Stimulated activated CD4-positive, alpha-beta T cell treated with anti-CD3 and anti-CD28 coated beads, Interleukin-4, amount 100 ng/mL, for 24 hours (primary cell): ENCODE measurements around the gene ZNF483.
"Not testable (repeated sequence)": the region's sequence is repeated elsewhere in the genome, so short reads cannot be mapped to it uniquely, and the experiment has no call there.

Experiments
- DNase-seq: peaks from one replicate; pipeline ENCODE4 v3.0.0-alpha.2; 2020

Gene ZNF483

DNA sequence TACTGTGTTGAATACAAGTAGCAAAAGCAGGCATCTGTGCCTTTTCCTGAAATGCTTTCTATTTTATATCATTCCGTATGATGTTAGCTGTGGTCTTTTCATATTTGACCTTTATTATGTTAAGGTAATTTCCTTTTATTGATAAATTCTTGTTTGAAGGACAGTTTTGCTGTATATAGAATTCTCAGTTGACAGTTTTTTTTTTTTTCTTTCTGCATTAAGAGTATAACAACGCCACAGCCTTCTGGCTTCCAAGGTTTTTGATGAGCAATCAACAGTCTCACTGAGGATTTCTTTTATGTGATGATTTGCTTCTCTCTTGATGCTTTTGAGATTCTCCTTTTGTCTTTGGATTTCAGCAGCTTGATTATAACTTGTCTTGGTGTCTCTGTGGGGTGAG, 23.6 kb downstream of the ZNF483 start:
- DNase-seq = no peak

DNA sequence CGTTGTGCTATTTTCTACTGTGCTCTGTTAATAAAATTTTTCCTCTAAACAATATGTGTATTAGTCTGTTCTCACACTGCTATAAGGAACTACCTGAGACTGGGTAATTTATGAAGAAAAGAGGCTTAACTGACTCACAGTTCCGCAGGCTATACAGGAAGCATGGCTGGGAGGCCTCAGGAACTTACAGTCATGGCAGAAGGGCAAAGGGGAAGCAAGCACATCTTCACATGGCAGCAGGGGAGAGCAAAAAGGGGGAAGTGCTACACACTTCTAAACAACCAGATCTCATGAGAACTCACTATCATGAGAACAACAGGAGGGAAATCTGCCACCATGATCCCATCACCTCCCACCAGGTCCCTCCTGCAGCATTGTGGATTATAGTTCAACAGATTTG, 30.4 kb downstream of the ZNF483 start:
- not testable (repeated sequence) for DNase-seq

DNA sequence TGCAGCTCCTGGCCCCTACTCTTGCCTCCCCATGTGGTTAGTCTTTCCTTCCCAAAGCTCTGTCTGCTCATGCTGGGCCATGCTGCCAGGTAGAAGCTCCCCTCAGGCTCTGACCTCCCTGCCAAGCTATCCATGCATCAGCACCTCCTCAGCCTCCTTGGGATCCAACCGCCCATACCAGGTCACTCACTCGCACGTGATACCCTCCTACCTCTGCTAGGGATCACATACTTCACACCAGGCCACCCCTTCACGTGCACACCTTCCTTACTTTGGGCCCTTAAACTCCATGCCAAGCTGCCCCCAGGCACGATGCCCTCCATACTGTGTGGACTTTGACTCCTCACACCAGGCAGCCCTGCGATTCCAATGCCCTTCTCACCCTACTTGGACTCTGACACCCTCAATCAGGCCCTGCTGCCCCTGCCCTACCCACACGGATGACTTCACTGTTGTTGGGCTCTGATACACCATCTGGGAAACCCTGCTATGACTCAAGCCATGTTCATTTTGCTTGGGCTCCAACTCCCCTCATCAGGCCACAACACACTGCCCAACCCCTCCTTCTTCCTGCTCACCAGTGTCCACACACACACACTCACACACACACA, 34.1 kb downstream of the ZNF483 start:
- no peak for DNase-seq

DNA sequence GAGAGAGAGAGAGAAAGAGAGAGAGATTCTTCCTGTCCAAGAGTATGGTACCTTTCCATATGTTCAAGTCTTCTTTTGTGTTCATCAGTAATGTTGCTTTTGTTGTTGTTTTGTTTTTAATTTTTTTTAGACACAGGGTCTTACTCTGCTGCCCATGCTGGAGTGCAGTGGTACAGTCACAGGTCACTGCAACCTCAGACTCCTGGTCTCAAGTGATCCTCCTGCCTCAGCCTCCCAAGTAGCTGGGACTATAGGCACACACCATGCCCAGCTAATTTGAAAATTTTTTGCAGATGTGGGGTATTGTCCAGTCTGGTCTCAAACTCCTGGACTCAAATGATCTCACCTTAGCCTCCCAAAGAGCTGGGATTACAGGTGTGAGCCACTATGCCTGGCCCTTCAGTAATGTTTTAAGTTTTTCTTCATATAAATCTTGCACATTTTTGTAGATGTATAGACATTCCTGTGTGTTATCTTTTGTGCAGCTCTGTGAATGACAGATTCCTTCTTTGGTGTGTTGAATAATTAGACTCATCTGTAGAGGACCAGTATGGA, 36.3 kb downstream of the ZNF483 start:
- no peak for DNase-seq

DNA sequence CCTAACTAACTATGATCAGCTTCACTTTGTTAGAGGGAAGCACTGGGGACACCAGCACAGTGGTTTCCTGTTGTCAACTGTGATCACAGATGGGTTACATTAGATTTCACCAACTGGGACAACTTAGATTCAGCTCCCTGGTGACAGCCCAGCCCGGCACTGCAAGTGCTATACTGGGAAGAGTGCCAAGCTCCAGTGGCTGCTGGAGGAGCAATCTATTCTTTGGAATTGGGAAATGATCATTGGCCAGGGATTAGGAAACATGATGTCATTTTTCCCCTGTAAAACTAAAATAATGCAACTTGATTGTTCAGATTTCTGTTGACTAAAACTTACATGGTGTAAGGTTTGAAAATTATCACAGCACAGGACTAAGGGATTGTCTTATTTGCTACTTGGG, 41.3 kb downstream of the ZNF483 start:
- DNase-seq = no peak

DNA sequence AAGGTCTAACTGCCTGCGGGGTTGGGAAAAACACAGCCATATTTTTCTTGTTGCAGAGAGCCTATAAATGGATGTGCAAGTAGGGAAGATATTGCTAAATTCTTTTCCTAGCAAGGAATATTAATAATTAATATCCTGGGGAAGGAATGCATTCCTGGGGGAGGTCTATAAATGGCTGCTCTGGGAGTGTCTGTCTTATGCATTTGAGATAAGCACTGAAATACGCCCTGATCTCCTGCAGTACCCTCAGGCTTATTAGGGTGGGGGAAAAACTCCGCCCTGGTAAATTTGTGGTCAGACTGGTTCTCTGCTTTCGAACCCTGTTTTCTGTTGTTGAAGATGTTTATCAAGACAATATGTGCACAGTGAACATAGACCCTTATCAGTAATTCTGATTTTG, 43.1 kb downstream of the ZNF483 start:
- DNase-seq = not testable (repeated sequence)

DNA sequence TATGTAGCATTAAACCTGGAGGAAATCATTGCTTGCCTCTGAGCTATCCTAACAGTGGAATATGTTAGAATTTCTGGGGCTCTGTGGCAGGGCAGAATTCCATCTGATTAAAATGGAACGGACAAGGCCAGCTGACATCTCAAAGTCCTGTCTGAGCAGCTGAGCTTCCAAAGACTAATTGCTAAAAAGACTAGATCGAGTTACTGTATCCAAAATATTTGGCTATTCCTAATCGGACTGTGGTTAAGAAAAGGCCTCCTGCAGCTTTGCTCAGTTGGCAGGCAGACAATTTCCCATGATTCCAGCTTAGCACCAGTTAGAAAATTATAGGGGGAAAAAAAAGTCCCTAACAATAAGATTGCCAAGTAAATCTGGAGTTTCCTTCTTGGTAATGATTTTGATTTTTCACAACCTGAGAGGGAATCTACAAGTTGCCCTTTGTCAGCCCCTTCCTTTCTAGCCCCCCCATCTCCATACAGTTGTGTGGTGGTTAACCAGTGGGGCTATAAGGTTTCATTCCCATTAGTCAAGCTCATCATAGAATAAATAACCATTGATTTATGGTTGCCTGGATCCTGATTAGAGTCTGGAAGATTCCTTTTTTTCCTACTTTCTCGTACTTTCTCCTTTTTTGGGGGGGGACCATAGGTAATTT, 48.1 kb downstream of the ZNF483 start:
- DNase-seq = no peak

DNA sequence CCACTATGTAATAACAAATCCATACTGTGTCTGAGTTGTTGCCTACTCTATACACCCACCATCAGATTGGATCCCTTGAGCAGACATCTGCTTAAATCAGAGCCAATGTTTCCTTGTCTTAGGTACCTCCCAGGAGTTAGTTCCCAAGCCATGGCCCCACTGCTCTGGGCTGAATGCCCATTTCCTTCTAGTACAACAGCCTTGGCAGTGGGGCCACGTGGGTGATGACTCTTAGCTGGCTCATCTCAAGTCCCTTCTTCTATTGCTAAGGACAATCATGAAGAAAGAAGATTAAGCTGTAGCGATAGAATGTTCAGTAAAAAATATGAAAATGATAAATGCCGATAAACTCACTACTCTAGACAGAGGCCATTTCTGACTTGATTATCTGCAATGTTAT, 57.9 kb downstream of the ZNF483 start:
- no peak for DNase-seq

DNA sequence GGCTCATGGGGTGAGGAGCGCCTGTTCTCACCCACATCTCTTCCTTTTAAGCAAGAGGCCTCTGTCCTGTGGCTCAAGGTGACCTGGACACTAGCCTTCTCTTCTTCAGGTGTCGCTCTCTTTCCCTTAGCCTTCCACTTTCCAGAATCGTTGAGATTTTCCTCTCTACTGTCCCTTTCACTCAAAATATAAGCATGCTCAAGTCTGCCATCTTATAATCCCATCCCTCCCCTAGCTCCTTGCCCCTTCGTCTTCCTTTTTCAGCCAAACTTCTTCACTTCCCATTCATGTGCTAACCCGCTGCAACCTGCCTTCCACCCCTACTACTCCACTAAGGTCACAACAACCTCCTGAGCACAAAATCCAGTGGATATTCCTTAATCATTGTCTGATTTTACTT, 61.4 kb downstream of the ZNF483 start:
- DNase-seq = no peak

DNA sequence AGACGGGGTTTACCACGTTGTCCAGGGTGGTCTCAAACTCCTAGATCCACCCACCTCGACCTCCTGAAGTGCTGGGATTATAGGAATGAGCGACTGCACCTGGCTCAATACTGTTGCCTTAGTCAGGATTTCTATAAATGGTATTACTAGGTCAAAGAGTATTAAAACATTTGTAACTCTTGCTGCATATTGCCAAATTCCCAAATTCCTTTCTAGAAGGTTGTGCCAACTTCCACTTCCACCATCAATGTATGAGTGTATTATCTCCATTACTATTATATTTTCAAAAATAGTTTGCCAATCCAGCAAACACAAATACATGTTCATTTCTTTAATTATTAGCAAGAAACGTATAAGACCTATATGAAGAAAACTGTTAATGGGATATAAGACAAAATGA, 63.9 kb downstream of the ZNF483 start:
- no peak for DNase-seq

DNA sequence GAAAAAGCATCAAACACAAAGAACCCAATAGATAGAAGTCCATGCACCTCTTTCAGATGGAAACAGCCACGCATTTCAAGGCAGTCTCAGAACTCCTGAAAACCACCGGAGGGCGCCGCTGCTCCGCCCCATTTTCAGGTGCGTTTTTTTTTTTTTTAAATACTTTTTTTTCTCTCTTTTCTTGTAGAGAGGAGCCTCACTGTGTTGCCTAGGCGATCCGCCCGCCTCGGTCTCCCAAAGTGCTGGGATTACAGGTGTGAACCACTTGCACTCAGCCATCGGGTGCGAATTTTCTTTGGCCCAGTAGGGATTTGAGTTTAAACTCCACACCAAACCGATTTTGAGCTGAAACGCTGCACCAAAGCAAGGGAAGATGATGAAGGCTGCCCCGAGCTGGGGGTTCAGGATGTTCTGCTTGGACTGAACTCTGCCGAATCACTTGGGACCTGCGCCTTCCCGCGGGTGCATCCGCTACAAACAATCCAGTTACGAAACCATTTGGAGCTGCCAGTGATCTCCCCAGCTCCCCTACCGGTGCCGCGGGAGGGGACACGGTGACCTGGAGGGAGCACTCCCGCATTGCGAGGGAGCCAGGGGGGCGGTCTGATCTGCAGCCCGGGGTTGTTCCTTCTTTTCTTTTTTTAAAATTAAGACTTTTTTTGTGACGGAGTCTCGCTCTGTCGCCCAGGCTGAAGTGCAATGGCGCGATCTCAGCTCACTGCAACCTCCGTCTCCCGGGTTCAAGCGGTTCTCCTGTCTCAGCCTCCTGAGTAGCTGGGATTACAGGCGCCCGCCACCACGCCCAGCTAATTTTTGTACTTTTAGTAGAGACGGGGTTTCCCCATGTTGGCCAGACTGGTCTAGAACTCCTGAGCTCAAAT, 73.1 kb downstream of the ZNF483 start:
- peak; percentile 63 for DNase-seq

DNA sequence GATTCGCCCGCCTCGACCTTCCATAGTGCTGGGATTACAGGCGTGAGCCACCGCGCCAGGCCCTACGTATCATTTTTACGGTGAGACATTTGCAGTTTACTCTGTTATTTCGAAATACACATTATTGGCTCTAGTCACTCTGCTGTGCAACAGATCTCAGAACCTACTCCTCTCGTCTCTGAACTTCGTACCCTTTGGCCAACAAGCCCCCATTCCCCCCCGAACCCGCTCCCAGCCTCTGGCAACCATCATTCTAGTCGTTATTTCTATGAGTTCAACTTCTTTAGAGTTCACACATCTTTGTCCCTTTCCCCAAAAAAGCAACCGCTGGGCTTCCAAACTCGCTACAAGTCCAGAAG, 73.7 kb downstream of the ZNF483 start:
- peak; percentile 10 for DNase-seq

DNA sequence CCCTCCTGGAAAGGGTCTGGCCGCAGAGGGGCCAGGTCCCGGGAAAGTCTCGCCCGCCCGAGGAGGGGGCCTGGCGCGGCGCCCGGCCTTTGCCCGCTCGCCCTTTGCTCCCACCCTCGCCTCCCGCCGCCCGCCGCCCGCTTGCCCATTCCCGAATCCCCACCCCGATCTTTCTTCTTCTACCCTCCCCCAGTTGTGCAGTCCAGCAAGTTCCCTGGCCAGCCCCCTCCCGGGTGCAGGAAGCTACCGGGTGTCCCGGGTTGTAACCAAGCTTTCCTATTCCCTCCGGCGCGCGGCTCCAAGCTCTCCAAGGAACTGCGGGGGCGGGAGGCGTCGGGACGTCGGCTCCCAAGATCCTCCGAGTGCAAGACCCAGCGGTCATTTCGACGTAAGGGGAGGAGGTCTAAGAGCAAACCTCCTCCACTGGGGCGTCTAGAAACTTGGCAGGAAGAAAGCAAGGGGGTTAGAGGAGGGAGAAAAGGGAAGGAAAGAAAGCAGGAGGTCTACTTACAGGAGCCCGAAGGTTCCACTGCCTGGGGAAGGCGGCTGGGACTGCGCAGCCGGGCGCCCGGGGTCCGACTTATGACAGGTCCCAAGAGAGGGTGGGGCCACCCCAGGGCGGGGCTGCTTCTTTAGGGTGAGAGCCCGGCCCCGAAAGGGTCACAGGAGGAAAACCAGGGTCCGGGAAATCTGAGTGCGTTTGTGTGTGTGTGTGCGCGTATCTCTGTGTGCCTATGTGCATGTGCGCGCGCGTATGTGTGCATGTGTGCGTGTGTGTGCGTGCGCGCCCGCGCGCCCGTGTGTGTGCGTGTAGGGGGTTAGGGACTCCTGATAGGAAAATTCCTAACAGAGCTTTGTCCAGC, 74.3 kb downstream of the ZNF483 start, which contains the start of gene PTGR1:
Gene PTGR1 (minus strand): TSS at position 556 of the 863 bp plus-strand sequence. CDS start 2,225 bp downstream, outside the sequence.
- DNase-seq = peak; percentile 6

DNA sequence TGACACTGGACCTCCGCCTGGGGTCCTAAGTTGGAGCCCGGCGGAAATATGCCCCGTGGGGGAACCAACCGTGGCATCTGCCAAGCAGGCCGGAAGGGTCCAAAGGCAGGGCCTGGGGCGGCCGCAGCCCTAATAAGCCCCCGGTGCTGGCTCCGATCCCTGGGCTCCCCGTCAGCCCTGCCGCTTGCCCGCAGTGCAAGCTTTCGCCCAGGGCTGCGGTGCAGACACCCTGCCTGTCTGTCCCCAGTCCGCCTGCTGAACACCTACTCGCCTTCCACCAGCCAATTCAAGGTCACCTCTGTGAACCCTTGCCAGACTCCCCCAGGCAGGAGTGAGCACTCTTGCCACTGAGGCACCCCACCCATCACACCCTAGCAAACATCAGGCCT, 75.0 kb downstream of the ZNF483 start:
- DNase-seq = no peak

DNA sequence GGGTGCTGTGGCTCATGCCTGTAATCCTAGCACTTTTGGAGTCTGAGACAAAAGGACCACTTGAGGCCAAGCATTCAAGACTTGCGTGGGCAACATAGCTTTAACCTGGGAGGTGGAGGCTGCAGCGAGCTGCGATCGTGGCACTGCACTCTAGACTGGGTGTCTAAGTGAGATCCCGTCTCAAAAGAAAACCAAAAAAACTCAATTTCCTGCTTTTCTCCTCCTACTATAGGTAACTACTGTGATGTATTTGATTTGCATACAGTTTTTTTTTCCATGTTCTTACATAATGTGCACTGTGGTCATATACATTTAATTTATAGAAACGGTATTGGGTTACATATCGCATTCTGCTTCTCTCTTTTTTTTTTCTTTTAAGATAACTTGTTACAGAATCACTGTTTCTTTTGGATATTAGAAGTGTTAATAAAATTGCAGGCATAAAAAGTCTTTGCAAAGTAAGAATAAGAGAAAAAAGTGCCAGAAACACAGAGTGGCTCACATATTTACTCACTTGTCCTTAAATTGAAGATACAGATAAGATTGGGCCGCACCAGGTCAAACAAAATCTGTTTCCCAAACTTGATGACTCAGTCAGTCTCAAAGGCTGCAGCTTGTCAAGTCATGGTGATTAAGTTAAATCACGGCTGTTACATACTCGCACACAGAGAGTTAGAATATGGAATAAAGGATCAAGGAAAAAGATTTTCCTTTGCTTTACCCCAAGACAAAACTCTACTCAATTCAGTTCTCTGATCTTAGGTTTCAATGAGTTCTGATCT, 76.4 kb downstream of the ZNF483 start:
- DNase-seq = no peak

DNA sequence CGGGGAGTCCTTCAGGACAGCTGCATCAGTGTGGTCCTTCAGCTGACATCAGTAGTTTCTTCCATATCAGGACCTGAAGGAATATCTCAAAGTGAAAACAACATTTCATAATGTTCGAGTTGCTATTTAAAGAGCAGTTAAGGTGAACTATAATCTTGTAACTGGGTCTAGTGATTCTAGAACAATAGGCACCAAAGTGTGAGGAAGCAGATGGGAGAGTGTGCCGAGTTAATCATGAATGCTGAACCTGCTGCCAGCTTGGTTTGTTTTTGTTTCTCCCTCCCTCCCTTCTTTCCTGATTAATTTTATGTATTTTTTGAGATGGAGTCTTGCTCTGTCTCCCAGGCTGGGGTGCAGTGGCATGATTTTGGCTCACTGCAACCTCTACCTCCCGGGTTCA, 78.1 kb downstream of the ZNF483 start:
- no peak for DNase-seq

DNA sequence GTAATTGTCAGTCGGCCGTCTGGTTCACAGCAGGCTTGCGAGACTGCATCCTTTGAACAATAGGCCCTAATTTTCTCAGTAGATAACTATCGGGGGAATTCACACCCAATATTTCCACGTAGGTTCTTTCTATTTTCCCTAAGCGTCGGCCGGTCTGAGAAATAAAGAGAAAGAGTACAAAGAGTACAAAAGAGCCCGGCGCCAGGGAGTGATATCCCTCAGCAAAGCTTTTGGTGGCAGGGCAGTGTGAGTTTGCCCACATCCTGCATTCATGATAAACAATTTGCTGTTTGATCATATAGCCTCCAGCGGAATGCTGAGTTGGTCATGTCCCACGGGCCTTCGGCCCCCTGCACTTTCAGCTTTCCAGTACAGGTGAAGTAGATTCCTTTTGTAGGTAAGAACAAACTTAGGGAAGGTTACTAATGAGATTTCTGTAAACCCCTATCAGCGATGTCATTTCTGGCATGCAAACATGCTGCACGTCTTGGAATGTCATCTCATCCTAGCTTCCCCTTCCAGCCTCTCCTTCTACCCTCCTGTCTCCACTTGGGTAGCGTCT, 79.2 kb downstream of the ZNF483 start:
- DNase-seq = no peak

DNA sequence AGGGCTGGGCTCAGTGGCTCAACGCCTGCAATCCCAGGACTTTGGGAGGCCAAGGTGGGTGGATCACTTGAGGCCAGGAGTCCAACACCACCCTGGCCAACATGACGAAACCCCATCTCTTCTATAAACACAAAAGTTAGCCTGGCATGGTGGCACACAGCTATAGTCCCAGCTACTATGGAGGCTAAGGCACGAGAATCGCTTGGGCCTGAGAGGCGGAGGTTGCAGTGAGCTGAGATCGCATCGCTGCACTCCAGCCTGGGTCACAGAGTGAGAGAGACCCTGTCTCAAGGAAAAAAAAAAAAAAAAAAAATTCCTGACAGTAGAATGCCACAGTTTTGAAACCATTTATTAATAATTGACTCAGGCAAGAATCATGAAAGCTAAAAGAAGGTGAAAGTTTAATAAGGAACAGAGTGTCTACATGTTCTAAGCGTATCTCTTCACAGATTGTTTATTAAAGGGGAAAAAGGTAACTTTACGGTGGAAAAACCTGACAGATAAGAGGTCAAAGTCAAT, 80.1 kb downstream of the ZNF483 start:
- no peak for DNase-seq

DNA sequence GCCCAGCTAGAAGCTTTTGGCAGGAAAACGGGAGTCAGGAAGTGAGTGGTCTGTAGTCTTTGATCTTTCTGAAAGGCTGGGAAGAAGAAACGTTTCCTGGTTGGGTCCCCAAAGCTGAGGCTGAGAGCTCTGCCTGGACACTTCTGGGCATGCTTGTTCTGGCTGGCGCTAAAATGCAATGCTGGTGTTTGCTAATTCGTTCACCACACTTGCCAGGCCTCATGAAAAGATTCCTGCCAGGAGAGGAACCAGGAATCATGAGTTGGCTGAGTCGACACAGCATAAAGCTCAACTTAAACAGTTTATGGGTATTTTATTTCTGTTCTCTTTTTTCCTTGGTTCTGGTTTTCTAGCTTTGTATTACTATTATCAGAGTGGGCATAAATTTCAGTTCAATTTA, 85.2 kb downstream of the ZNF483 start:
- DNase-seq = no peak

DNA sequence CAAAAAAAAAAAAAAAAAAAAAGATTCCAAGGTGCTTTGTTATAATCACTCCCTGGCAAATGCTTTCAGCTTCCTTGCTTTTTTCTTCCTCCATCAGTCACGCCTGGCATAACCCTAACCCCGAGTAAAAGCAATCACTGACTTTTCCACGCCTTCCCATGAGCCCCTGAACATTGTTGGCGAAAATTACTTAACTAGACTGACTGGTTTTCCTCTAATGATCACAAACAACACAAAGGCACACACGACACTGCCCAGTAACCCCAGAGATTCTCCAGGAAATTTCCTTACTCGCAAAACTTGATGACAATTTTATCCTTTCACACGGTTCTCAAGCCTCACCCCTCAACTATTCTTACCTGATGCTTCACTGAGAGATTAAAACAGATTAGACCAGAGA, 85.9 kb downstream of the ZNF483 start:
- no peak for DNase-seq

DNA sequence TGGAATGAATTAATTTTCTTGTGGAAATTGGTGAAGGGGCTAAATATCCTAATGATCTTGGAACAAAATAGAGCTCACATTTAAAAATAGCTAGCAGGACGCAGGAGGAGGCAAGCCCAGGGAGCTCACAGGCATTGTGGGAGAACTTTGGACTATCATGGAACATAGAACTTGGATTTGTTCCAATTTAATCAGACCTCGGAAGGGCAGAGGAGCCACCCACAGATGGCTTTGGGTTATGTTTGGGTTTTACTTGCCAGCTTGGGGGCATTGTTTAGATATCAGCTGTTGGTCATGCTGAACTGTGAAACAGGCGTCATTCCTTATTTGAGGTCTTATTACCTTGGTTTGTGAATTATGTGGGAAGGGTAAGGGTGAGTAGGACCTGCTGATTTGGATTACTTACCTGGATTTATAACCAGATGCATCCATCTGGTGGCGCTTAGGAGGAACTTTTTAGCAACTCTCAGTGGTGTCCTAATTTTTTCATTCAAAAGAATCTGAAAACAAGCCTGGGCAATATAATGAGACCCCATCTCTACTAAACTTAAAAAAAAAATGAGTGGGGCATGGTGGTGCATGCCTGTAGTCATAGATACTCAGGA, 88.6 kb downstream of the ZNF483 start:
- DNase-seq = no peak
